Measurements from ENCODE around the gene BFAR. TPM values are rescaled to one million over a fixed set of nuclear protein-coding genes. Genes with fewer than 3 reads are reported as not detected.
"Not testable (repeated sequence)": the region's sequence is repeated elsewhere in the genome, so short reads cannot be mapped to it uniquely, and the experiment has no call there.

BFAR gene
- total RNA-seq, 1 donor, result 35.3 TPM

DNA sequence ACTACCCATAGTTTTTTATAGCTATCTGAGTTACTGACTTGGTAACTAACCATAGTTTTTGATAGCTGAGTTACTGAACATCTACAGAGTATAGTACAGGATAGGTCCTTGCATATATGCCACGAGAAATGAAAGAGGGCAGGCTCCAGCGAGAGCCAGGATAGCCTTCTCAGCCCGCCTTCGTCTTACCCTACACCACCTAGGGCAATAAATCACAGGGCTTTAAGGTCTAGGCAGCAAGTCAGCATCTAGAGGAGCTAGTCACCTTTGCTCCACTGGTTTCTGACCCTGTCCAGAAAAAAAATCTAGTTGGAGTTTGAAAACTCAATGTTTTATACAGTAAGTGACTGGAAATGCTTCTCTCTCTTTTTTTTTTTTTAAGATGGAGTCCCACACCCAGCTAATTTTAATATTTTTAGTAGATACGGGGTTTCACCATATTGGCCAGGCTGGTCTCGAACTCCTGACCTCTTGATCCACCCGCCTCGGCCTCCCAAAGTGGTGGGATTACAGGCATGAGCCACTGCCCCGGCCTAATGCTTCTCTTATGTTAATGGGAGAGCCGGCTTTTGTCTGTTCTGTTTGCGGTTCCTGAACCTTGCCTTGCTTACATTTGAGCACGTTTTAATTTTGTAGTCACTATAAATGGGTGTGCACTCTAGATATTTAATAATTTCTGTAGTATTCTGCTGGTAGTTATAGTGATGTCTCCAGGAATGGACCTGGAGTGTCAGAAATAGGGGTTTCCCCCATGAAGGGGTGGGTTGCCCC is 2.8 kb downstream of the BFAR start:
- no peak for DNase-seq (ENCODE audit: low read depth in 2 of 3, low spot score in 2 of 3)

DNA sequence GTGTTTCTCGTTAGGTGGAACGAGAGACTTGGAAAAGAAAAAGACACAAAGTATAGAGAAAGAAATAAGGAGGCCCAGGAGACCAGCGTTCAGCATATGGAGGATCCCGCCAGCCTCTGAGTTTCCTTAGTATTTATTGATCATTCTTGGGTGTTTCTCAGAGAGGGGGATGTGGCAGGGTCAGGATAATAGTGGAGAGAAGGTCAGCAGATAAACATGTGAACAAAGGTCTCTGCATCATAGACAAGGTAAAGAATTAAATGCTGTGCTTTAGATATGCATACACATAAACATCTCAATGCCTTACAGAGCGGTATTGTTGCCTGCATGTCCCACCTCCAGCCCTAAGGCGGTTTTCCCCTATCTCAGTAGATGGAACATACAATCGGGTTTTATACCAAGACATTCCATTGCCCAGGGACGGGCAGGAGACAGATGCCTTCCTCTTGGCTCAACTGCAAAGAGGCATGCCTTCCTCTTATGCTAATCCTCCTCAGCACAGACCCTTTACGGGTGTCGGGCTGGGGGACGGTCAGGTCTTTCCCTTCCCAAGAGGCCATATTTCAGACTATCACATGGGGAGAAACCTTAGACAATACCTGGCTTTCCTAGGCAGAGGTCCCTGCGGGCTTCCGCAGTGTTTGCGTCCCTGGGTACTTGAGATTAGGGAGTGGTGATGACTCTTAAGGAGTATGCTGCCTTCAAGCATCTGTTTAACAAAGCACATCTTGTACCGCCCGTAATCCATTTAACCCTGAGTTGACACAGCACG is 3.6 kb downstream of the BFAR start:
- DNase-seq (ENCODE audit: low read depth in 2 of 3, low spot score in 2 of 3), result not testable (repeated sequence)

DNA sequence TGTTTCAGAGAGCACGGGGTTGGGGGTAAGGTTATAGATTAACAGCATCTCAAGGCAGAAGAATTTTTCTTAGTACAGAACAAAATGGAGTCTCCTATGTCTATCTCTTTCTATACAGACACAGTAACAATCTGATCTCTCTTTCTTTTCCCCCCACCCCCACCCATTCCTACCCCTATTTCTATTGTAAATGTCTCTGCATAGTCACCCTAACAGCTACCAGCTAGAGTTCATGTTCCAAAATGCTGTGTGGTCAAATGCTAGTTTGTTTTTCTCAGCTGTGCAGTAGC is 4.1 kb downstream of the BFAR start:
- not testable (repeated sequence) for DNase-seq (ENCODE audit: low read depth in 2 of 3, low spot score in 2 of 3)

DNA sequence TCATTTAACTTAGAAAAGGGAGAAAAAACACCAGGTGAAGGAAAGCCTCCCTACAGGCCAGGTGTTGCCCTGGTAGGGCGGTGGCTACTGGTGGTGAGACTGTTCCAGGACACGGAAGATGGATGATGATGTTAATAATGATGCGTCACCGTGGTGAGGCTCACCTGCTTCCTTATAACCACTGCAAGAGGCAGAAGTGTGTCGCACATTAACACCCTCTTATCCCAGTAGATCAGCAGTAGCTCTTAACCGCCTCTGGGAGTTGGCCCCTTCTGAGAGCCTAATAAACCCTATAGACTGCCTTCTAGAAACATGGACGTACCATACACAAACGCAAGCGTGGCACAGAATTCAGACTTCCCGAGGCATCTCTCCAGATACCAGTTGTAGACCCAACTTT is 7.8 kb downstream of the BFAR start:
- peak in 1 of 3 donors; percentile 49 for DNase-seq (ENCODE audit: low read depth in 2 of 3, low spot score in 2 of 3)

DNA sequence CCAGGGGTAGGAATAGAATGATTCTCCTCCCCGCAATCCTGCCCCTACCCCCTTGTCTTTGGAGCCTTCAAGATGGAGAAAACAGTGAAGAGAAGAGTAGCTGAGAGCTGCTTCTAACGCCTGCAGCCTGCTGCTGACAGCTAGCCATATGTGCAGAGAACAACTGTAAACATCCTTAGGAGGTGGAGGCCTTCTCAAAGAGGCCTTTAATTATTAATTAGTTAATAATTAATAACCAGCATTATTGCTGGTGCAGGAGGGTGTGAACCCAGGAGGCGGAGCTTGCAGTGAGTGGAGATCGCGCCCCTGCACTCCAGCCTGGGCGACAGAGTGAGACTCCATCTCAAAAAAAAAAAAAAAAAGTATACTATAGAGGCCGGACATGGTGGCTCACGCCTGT is 8.5 kb downstream of the BFAR start:
- no peak for DNase-seq (ENCODE audit: low read depth in 2 of 3, low spot score in 2 of 3)

DNA sequence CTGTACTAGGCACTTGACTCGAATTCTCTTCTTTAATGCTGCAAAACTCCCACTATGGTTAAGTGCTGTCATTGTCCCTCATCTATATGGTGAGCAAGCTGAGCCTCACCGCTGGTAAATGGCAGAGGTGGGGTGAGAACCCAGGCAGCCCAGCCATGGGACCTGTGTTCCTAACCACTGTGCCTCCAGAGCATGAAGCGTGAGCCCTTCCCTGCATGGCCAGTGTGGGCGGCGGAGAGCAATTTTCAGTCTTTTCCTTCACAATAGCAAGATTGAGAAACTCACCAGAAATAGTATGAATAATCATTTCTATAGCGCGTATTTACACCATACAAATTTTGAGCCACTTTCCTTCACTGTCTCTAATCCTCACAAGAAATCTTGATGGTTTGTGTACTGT is 9.2 kb downstream of the BFAR start:
- DNase-seq (ENCODE audit: low read depth in 2 of 3, low spot score in 2 of 3), result no peak

DNA sequence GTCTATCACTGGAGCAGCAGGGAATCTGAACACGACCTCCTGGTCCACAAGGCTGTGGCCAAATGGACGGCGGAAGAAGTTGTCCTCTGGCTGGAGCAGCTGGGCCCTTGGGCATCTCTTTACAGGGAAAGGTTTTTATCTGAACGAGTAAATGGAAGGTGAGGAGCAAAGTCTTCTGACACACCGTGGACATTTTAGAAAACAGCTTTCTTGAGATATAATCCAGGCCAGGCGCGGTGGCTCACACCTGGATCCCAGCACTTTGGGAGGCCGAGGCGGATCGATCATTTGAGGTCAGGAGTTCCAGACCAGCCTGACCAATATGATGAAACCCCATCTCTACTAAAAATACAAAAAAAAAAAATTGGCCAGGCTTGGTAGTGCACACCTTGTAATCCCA is 17.1 kb downstream of the BFAR start:
- no peak for DNase-seq (ENCODE audit: low read depth in 2 of 3, low spot score in 2 of 3)

DNA sequence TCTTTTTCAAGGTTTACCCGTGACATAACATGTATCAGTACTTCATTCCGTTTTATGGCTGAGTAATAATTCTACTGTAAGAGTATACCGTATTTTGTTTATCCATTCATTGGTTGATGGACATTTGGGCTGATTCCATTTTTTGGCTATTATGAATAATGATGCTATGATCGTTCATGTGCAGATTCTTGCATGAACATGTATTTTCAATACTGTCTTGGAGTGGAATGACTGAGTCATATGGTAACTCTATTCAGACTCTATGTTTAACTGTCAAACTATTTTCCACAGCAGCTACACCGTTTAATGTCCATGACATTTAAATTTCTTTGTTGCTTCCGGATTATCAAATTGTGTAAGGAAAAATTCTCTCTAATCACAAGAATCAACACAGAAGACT is 17.9 kb downstream of the BFAR start:
- DNase-seq (ENCODE audit: low read depth in 2 of 3, low spot score in 2 of 3), result no peak

DNA sequence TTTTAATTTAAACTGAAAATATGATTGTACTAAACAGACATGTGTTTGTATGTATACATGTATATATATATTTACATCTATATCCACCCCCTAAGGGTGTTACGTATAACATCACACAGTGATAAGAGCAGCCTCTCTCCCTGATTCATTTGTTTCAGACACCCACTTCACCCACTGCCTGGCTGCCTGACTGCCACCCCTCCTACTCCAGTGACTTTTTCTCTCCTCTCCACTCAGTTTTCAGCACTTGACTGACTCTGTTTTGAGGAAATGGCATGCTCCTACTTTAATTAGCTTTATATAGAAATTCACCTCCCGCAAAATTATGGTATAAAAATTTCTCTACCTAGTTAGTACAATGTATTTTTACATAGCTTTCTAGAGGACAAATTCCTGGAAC is 20.0 kb downstream of the BFAR start:
- no peak for DNase-seq (ENCODE audit: low read depth in 2 of 3, low spot score in 2 of 3)

DNA sequence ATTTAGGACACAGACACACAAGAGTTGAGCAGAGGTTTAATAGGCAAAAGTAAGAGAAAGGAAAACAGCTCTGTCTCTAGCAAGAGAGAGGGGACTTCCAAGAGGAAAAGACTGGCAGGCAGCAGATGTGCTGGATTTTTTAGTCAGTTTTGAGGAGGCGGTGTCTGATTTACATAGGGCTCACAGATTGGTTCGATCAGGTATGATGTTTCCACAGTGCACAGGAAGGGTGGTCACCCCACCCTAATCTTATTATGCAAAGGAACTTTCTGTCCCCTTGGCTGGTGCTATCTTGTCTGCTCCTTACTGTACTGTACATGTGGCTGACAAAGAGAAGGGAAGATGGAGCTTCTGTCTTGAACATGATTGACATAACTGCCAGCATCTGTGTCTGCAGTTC is 25.3 kb downstream of the BFAR start:
- no peak for DNase-seq (ENCODE audit: low read depth in 2 of 3, low spot score in 2 of 3)

DNA sequence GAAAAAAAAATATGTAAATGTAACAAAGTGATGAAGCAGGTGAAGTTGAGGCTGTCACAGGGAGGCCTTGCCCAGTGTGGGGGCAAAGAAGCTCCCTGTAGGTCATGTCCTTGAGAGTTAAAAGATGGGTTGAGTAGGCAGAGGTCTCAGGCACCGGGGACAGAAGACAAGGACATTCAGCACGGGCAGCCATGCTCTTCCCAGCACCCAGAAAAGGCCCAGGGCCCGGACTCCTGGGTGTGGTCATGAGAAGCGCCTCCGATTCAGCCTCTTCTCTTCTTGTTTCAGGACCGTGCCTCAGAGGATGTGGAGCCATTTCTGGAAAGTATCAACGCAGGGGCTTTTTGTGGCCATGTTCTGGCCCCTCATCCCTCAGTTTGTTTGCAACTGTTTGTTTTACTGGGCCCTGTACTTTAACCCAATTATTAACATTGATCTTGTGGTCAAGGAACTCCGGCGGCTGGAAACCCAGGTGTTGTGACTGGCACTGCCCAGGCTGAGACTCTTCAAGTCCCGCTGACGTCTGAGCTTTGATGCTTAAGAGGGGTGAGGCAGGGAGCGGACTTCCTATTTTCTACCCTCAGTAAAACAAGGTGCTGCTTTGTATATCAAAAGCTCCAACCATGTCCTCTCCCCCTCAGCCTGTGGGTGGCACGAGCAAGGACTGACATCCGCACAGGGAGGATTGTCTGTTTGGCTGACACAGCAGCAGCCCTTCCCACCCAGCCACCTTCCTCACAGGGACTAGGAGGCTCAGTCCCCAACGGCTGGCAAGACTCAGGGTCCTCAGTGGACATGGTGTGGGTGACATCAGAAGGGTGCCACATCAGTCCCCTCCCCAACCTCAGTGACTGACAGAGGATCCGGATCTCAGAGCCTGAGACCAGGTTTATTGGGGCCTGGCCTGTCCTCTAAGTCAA is 34.9 kb downstream of the BFAR start:
- no peak for DNase-seq (ENCODE audit: low read depth in 2 of 3, low spot score in 2 of 3)

DNA sequence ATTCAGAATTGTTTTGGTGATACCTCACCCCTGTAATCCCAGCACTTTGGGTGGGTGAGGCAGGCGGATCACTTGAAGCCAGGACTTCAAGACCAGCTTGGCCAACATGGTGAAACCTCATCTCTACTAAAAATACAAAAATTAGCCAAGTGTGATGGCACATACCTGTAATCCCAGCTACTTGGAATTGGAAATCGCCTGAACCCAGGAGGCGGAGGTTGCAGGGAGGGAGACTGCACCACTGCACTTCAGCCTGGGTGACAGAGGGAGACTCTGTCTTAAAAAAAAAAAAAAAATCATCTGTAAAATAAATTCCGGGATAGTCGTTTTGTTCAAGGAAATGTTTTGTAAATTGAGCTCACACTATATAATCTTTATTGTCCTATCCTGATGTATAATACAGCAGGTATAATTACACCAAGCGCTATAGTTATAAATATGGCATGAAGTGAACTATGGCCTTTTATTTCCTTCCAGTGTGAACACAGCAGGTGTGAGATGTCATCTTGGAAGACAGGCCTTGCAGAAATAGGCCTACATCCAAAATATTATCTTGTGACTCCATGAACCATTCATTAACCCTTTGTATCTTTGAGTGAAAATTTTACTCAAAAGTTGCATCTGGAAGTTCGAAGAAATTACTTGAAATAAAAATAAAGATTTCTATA is 35.9 kb downstream of the BFAR start:
- no peak for DNase-seq (ENCODE audit: low read depth in 2 of 3, low spot score in 2 of 3)

DNA sequence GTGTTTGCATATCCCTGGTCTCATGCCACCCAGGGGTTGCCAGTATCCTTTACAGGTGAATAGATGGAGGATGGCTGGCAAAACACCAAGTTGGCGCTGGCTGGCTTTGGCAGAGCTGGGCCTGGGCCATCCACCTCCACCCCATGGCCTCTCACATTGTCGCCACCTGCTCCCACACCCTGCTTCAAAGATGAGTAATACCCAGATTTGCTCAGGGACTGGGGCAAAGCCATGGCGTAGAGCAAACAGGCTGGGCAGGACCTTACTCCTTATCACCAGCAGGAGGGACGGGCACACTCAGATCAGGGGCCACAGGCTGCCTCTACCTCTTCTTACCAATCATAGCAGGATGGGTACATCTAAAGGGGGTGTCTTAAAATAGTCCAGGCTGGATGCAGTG is 37.0 kb downstream of the BFAR start:
- no peak for DNase-seq (ENCODE audit: low read depth in 2 of 3, low spot score in 2 of 3)

DNA sequence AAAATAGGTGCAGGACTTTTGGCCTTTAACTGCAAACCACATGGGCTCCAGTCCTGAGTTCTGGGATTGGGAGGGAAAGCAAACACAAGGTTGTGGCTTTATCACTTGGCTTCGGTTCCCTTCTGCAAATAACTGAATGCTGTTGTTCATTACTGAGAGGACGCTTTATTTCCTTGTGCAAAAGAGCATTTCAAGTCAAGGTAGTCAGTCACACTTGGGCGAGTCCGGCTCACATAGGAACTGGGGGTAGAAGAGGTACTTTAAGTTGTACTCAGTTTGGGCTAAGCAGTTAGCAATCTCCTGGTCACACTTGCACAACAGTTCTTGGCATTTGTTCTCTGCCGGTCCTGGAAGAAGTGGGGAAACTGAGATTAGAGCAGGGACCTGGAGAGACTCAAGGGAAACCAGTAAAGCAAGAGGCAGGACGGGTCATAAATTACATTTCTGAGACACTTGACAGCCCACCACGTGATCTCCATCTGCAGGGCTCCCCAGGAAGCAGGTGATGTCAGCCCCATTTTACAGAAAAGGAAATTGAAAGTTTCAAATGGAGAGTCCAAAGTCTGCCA is 39.7 kb downstream of the BFAR start:
- no peak for DNase-seq (ENCODE audit: low read depth in 2 of 3, low spot score in 2 of 3)

DNA sequence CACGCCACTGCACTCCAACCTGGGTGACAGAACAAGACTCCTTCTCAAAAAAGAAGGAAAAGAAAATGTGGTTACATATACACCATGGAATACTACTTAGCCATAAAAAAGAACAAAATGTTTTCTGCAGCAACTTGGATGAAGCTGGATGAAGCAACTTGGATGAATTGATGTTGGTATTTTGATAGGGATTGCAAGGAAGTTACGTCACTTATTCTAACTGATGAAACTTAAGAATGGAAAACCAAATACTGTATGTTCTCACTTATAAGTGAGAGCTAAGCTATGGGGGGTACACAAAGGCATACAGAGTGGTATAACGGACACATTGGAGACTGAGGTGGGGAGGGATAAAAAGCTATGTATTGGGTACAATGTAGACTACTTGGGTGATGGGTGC is 43.9 kb downstream of the BFAR start:
- no peak for DNase-seq (ENCODE audit: low read depth in 2 of 3, low spot score in 2 of 3)

DNA sequence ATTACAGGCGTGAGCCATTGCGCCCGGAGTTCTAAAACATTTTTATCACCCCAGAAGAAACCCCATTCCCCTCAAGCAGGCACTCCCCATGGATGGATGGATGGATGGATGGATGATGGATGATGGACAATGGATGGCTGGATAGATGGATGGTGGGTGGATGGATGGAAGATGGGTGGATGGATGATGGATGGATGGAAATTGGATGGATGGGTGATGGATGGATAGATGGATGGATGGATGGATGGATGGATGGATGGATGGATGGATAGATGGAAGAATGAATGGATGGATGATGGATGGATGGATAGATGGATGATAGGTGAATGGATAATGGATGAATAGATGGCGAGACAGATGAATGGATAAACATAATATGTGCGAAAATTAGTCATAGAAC is 44.9 kb downstream of the BFAR start:
- DNase-seq (ENCODE audit: low read depth in 2 of 3, low spot score in 2 of 3), result no peak

DNA sequence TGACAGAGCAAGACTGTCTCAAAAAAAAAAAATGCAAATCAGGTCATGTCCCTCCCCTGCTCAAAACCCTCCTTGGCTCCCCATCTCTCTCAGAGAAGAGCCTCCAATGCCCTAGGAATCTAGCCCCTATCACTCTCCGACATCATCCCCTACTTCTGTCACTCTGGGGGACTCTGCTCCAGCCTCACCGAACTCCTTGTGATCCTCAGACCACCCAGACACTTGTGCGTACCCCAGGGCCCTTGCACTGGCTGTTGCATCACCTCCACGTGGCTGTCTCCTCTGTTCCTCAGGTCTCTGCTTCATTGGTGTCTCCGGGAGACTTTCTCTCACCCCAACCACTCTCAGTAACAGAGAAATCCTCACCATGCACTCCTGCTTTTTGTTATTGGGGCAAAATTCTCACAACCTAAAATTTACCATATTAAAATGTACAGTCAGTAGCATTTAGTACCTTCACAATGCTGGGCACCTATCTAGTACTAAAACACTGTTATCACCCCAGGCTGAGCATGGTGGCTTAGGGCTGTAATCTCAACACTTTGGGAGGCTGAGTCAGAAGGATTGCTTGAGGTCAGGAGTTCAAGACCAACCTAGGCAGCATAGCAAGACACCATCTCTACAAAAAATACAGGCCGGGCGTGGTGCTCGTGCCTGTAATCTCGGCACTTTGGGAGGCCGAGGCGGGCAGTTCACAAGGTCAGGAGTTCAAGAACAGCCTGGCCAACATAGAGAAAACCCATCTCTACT is 46.2 kb downstream of the BFAR start:
- DNase-seq (ENCODE audit: low read depth in 2 of 3, low spot score in 2 of 3), result no peak

DNA sequence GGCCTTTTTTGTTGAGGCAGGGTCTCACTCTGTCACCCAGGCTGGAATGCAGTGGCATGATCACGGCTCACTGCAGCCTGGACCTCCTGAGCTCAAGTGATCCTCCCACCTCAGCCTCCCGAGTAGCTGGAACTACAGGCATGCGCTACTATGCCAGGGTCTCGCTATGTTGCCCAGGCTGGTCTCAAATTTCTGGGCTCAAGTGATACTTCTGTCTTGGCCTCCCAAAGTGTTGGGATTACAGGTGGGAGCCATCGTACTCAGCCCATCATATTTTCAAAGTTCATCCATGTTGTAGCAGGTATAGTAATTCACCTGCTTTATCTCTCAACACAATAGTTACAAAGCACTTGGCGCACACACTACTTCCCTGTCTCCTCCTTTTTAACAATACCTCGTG is 47.6 kb downstream of the BFAR start:
- not testable (repeated sequence) for DNase-seq (ENCODE audit: low read depth in 2 of 3, low spot score in 2 of 3)

DNA sequence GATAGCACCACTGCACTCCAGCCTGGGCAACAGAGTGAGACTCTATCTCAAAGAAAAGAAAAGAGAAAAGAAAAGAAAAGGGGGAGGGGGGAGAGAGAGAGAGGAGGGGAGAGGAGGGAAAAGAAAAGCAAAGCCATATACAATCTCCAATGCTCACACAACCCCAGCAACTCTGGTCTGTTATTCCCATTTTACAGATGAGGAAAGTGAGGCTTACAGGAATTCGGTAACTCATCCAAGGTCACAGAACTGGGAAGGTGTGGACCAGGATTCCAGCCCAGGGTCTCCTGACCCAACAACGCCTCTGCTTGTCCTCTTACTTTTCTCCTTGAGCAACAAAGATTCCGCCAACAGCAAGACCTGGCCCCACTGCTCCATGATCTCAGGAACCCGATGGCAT is 48.4 kb downstream of the BFAR start:
- no peak for DNase-seq (ENCODE audit: low read depth in 2 of 3, low spot score in 2 of 3)

DNA sequence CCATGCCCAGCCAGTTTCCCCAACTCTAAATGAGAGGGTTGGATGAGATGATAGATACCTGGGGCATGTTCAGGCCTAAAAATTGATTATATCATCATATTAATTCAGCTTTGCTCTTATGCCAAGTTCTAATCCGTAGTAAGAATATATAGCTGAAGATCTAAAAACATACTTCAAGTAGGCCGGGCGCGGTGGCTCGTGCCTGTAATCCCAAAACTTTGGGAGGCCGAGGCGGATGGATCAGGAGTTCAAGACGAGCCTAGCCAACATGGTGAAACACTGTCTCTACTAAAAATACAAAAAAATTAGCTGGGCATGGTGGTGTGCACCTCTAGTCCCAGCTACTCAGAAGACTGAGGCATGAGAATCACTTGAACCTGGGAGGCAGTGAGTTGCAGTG is 49.4 kb downstream of the BFAR start:
- no peak for DNase-seq (ENCODE audit: low read depth in 2 of 3, low spot score in 2 of 3)

All from hematopoietic multipotent progenitor cell (in vitro differentiated cells).